ENCODE measurements around the gene SNRNP48.

DNA sequence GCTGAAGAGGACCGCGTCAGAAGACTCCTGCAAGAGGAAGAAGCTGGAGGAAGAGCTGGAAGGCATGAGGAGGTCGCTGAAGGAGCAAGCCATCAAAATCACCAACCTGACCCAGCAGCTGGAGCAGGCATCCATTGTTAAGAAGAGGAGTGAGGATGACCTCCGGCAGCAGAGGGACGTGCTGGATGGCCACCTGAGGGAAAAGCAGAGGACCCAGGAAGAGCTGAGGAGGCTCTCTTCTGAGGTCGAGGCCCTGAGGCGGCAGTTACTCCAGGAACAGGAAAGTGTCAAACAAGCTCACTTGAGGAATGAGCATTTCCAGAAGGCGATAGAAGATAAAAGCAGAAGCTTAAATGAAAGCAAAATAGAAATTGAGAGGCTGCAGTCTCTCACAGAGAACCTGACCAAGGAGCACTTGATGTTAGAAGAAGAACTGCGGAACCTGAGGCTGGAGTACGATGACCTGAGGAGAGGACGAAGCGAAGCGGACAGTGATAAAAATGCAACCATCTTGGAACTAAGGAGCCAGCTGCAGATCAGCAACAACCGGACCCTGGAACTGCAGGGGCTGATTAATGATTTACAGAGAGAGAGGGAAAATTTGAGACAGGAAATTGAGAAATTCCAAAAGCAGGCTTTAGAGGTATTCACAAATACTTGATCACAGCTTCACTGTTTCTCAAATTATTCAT, 8.9 kb upstream of the SNRNP48 start:
- TF ChIP-seq, protein P1, sequence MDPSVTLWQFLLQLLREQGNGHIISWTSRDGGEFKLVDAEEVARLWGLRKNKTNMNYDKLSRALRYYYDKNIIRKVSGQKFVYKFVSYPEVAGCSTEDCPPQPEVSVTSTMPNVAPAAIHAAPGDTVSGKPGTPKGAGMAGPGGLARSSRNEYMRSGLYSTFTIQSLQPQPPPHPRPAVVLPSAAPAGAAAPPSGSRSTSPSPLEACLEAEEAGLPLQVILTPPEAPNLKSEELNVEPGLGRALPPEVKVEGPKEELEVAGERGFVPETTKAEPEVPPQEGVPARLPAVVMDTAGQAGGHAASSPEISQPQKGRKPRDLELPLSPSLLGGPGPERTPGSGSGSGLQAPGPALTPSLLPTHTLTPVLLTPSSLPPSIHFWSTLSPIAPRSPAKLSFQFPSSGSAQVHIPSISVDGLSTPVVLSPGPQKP (IDR thresholded peaks at IDR 0.05; ENCODE audit: low read depth, low read length) = no peak
- TF ChIP-seq, protein P2, sequence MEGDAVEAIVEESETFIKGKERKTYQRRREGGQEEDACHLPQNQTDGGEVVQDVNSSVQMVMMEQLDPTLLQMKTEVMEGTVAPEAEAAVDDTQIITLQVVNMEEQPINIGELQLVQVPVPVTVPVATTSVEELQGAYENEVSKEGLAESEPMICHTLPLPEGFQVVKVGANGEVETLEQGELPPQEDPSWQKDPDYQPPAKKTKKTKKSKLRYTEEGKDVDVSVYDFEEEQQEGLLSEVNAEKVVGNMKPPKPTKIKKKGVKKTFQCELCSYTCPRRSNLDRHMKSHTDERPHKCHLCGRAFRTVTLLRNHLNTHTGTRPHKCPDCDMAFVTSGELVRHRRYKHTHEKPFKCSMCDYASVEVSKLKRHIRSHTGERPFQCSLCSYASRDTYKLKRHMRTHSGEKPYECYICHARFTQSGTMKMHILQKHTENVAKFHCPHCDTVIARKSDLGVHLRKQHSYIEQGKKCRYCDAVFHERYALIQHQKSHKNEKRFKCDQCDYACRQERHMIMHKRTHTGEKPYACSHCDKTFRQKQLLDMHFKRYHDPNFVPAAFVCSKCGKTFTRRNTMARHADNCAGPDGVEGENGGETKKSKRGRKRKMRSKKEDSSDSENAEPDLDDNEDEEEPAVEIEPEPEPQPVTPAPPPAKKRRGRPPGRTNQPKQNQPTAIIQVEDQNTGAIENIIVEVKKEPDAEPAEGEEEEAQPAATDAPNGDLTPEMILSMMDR (IDR thresholded peaks at IDR 0.05 in 2 of 3, conservative IDR thresholded peaks at IDR 0.05 in 1 of 3; ENCODE audit: control insufficient read depth in 2 of 3, extremely low read depth in 1 of 3, insufficient read depth in 1 of 3, low read depth in 3 of 3, low read length in 3 of 3) = no peak
- no peak for TF ChIP-seq POLR2AphosphoS2 (IDR thresholded peaks at IDR 0.05; ENCODE audit: low read depth, low read length)
- no peak for TF ChIP-seq POLR2A (IDR thresholded peaks at IDR 0.05; ENCODE audit: low read depth, low read length)
- TF ChIP-seq, protein P3, sequence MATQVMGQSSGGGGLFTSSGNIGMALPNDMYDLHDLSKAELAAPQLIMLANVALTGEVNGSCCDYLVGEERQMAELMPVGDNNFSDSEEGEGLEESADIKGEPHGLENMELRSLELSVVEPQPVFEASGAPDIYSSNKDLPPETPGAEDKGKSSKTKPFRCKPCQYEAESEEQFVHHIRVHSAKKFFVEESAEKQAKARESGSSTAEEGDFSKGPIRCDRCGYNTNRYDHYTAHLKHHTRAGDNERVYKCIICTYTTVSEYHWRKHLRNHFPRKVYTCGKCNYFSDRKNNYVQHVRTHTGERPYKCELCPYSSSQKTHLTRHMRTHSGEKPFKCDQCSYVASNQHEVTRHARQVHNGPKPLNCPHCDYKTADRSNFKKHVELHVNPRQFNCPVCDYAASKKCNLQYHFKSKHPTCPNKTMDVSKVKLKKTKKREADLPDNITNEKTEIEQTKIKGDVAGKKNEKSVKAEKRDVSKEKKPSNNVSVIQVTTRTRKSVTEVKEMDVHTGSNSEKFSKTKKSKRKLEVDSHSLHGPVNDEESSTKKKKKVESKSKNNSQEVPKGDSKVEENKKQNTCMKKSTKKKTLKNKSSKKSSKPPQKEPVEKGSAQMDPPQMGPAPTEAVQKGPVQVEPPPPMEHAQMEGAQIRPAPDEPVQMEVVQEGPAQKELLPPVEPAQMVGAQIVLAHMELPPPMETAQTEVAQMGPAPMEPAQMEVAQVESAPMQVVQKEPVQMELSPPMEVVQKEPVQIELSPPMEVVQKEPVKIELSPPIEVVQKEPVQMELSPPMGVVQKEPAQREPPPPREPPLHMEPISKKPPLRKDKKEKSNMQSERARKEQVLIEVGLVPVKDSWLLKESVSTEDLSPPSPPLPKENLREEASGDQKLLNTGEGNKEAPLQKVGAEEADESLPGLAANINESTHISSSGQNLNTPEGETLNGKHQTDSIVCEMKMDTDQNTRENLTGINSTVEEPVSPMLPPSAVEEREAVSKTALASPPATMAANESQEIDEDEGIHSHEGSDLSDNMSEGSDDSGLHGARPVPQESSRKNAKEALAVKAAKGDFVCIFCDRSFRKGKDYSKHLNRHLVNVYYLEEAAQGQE (IDR thresholded peaks at IDR 0.05; ENCODE audit: low read depth, low read length) = no peak
- TF ChIP-seq TARDBP (IDR thresholded peaks at IDR 0.05; ENCODE audit: borderline replicate concordance) = no peak
- TF ChIP-seq ZNF384 (IDR thresholded peaks at IDR 0.05; ENCODE audit: borderline replicate concordance, low read depth, low read length) = no peak
- no peak for TF ChIP-seq RFX5 (IDR thresholded peaks at IDR 0.05; ENCODE audit: low read depth, low read length)
- TF ChIP-seq, protein P4, sequence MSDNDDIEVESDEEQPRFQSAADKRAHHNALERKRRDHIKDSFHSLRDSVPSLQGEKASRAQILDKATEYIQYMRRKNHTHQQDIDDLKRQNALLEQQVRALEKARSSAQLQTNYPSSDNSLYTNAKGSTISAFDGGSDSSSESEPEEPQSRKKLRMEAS (IDR thresholded peaks at IDR 0.05; ENCODE audit: low read depth, low read length) = no peak
